Suprapubic skin (tissue), 4 donors: ENCODE measurements around the gene AGMAT. TPM values are rescaled to one million over a fixed set of nuclear protein-coding genes. Genes with fewer than 3 reads are reported as not detected.

Experiments
- DNase-seq, 2 donors: peaks; one replicate each; pipeline ENCODE4 v3.0.0-alpha.2; 2019; ENCODE audit warnings: low spot score in 2 of 2
- H3K27ac ChIP-seq: fragments of 200-600 bp; sonication (generic); one replicate; pipeline ENCODE4 v1.5.1; 2019
- H3K27me3 ChIP-seq: fragments of 200-600 bp; sonication (generic); one replicate; pipeline ENCODE4 v1.5.1; 2019
- H3K36me3 ChIP-seq: fragments of 200-600 bp; sonication (generic); one replicate; pipeline ENCODE4 v1.5.1; 2019
- H3K4me1 ChIP-seq: fragments of 200-600 bp; sonication (generic); one replicate; pipeline ENCODE4 v1.5.1; 2019
- H3K4me3 ChIP-seq: fragments of 200-600 bp; sonication (generic); one replicate; pipeline ENCODE4 v1.5.1; 2019; ENCODE audit warnings: mild to moderate bottlenecking
- H3K9me3 ChIP-seq: fragments of 200-600 bp; sonication (generic); one replicate; pipeline ENCODE4 v1.5.1; 2019
- CTCF ChIP-seq, 2 donors: fragments of 200-600 bp in 1 of 2; fragments of 450-650 bp in 1 of 2; sonication (generic) in 1 of 2; IDR thresholded peaks; one replicate each; pipeline ENCODE4 v1.5.1; 2016 to 2019; ENCODE audit warnings: antibody characterized with exemption in 2 of 2, mild to moderate bottlenecking in 1 of 2, moderate library complexity in 1 of 2
- EP300 ChIP-seq: sonication (generic); formaldehyde crosslinking; IDR thresholded peaks from one replicate; pipeline ENCODE4 v1.6.1; 2017; ENCODE audit warnings: antibody characterized with exemption
- POLR2A ChIP-seq, 2 donors: fragments of 450-650 bp; IDR thresholded peaks; one replicate each; pipeline ENCODE4 v1.6.1; 2017; ENCODE audit warnings: antibody characterized with exemption in 2 of 2, mild to moderate bottlenecking in 2 of 2, moderate library complexity in 2 of 2
- POLR2AphosphoS5 ChIP-seq, 3 donors: sonication (generic); formaldehyde crosslinking; IDR thresholded peaks; one replicate each; pipeline ENCODE4 v1.6.1; 2017; ENCODE audit warnings: antibody characterized with exemption in 3 of 3
- WGBS: methylation state at CpG from one replicate; pipeline ENCODE4 v1.1.5; 2018; 5-methylcytosine and 5-hydroxymethylcytosine counted together
- total RNA-seq, 4 donors: library from RNA; depleted of rRNA; stranded (reverse); fragments of >200 nt; gene quantifications; one replicate each; pipeline ENCODE4 v1.1.0, GENCODE V29; 2016

Gene AGMAT
- total RNA-seq, 4 donors from 2014 or later = 0.72 TPM; not detected in 3

GRCh38 chr1:15595809-15596617, 11.2 kb upstream of the AGMAT start:
- H3K9me3 ChIP-seq = no peaks in the 10 kb centered on the region
- DNase-seq = no peak
- WGBS = 84% methylated on average over 5 of the region's 5 CpGs
- no peak overlapping the region for H3K4me3 ChIP-seq
- H3K27ac ChIP-seq = no peak overlapping the region
- no peaks in the 10 kb centered on the region for H3K36me3 ChIP-seq
- peaks cover 6% of the 10 kb centered on the region for H3K4me1 ChIP-seq
- TF ChIP-seq CTCF (IDR thresholded peaks at IDR 0.05) (no peak), POLR2AphosphoS5 (IDR thresholded peaks at IDR 0.05) (no peak), EP300 (no peak), POLR2A (IDR thresholded peaks at IDR 0.05) (no peak)
- no peaks in the 10 kb centered on the region for H3K27me3 ChIP-seq

- WGBS = 50% methylated on average over 5 of the region's 5 CpGs
- no peak overlapping the region for H3K27ac ChIP-seq
- no peak for DNase-seq
Measured at GRCh38 chr1:15592285-15592684, 7.4 kb upstream of the AGMAT start.

GRCh38 chr1:15583016-15583706, 1.7 kb downstream of the AGMAT start:
- no peaks in the 10 kb centered on the region for H3K36me3 ChIP-seq
- H3K27me3 ChIP-seq = no peaks in the 10 kb centered on the region
- no peak overlapping the region for H3K27ac ChIP-seq
- no peak overlapping the region for H3K4me3 ChIP-seq
- TF ChIP-seq CTCF (IDR thresholded peaks at IDR 0.05) (no peak), POLR2AphosphoS5 (IDR thresholded peaks at IDR 0.05) (no peak), EP300 (no peak), POLR2A (IDR thresholded peaks at IDR 0.05) (no peak)
- DNase-seq = no peak
- peaks cover 23% of the 10 kb centered on the region for H3K4me1 ChIP-seq
- no peaks in the 10 kb centered on the region for H3K9me3 ChIP-seq
- WGBS = 98% methylated on average over 18 of the region's 18 CpGs

More at GRCh38 chr1:15592285-15592684, 7.4 kb upstream of the AGMAT start:
- no peak overlapping the region for H3K4me3 ChIP-seq
- no peaks in the 10 kb centered on the region for H3K27me3 ChIP-seq
- no peak for TF ChIP-seq POLR2A (IDR thresholded peaks at IDR 0.05)
- TF ChIP-seq POLR2AphosphoS5 (IDR thresholded peaks at IDR 0.05) = no peak
- no peak for TF ChIP-seq CTCF (IDR thresholded peaks at IDR 0.05)
- no peak for TF ChIP-seq EP300
- H3K36me3 ChIP-seq = no peaks in the 10 kb centered on the region
- no peaks in the 10 kb centered on the region for H3K9me3 ChIP-seq
- peaks cover 6% of the 10 kb centered on the region for H3K4me1 ChIP-seq

- Histone ChIP-seq H3K27ac (no peak overlapping the region), H3K9me3 (no peaks in the 10 kb centered on the region), H3K27me3 (no peaks in the 10 kb centered on the region), H3K4me3 (no peak overlapping the region), H3K4me1 (peaks cover 19% of the 10 kb centered on the region), H3K36me3 (peaks cover 4% of the 10 kb centered on the region)
- TF ChIP-seq EP300 (no peak), POLR2A (IDR thresholded peaks at IDR 0.05) (no peak), CTCF (IDR thresholded peaks at IDR 0.05) (no peak), POLR2AphosphoS5 (IDR thresholded peaks at IDR 0.05) (no peak)
- no peak for DNase-seq
Measured at GRCh38 chr1:15579683-15580047, 5.2 kb downstream of the AGMAT start.

GRCh38 chr1:15578921-15579682, 5.7 kb downstream of the AGMAT start:
- no peak overlapping the region for H3K27ac ChIP-seq
- no peaks in the 10 kb centered on the region for H3K27me3 ChIP-seq
- no peaks in the 10 kb centered on the region for H3K9me3 ChIP-seq
- DNase-seq = no peak
- no peak for TF ChIP-seq EP300
- no peak for TF ChIP-seq POLR2AphosphoS5 (IDR thresholded peaks at IDR 0.05)
- TF ChIP-seq CTCF (IDR thresholded peaks at IDR 0.05) = no peak
- no peak for TF ChIP-seq POLR2A (IDR thresholded peaks at IDR 0.05)
- H3K4me3 ChIP-seq = no peak overlapping the region
- H3K4me1 ChIP-seq = peaks cover 13% of the 10 kb centered on the region
- H3K36me3 ChIP-seq = peaks cover 7% of the 10 kb centered on the region
- WGBS = 77% methylated on average over 16 of the region's 16 CpGs
